ENCODE results near the gene TPI1. TPM values are rescaled to one million over a fixed set of nuclear protein-coding genes. Genes with fewer than 3 reads are reported as not detected.

TPI1 gene
- total RNA-seq, 1 experiment from 2014 or later: 1,045 TPM

DNA sequence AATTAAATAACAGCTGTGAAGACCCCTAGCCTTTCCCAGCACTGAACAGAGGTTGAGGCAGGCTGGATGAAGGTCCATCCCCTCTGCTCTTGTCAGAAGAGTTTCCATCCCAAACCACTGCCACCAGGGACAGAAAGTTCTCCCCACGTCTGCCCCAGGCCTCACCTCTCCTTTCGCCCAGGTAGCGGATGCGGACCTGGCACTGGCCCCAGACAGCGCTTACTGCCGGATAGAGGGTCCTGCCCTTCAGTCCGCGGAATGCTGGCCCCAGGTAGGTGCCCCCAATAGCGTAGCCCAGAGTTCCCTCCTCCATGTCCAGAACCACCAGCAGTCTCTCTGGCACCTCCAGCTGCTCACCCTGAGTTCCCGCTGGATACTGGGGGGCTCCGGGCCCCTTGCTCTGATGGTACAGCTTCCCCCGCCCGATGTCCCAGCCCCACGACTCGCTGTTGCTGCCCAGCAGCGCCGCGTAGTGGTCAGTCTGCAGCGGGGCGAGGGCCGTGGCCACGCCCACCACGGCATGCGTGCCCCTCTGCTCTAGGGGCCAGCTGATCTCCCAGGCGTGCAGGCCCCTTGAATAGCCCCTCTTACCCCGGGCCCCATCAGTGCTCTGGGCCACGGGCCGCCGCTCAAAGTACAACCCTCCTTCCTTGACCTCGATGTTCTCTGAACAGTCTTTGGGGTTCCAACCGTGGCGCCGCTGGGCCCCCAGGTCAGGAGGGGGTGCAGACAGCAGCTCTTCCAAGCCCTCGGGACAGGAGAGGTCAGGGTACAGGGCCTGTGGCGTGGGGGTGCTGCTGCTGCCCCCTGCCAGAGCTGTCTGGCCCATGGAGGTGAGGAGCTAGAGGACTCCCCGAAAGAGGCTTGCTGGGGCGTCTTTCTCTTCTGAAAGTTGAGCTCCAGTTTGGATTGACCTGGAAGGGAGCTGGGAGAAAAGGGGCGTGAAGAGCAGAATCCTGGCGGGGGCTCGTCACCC is 5.0 kb downstream of the TPI1 start:
- Mint-ChIP-seq H3K36me3 (peaks cover 44% of the 10 kb centered on the region), H3K4me3 (peak overlapping the region; percentile 89), H3K9me3 (no peaks in the 10 kb centered on the region), H3K27ac (peak overlapping the region; percentile 96), H3K27me3 (ENCODE audit: low read depth) (no peaks in the 10 kb centered on the region), H3K4me1 (peaks cover 44% of the 10 kb centered on the region)
- ChIA-PET POLR2A (interaction anchor here (0.5 to 3.3 kb wide), 25 partner anchors 9 to 252 kb away, joined by 3 to 38 read pairs (median 5); partner anchors contain the start of genes C12orf57, CDCA3, COPS7A and LRRC23), CTCF (interaction anchor here (0.6 to 8.5 kb wide), 59 partner anchors 10 to 401 kb away, joined by 3 to 181 read pairs (median 5); partner anchors contain the start of genes C12orf57, C1RL, CDCA3 and COPS7A)
- peak; percentile 95 for DNase-seq (ENCODE audit: low spot score)
- peak; percentile 31 for ATAC-seq
- TF ChIP-seq SMAD4 (CRISPR knock-in tag; IDR thresholded peaks at IDR 0.05) (no peak), SP1 (CRISPR knock-in tag; conservative IDR thresholded peaks at IDR 0.05) (peak; percentile 99), RORB (CRISPR knock-in tag; IDR thresholded peaks at IDR 0.05) (no peak), TEAD1 (CRISPR knock-in tag; IDR thresholded peaks at IDR 0.05) (peak; percentile 14; the same call in 1 of the 2 replicates), ZNF232 (CRISPR knock-in tag; IDR thresholded peaks at IDR 0.05) (peak; percentile 33; the same call in 1 of the 2 replicates), NFE2L1 (CRISPR knock-in tag; IDR thresholded peaks at IDR 0.05) (peak; percentile 40; the same call in 1 of the 2 replicates), SOX15 (CRISPR knock-in tag; IDR thresholded peaks at IDR 0.05) (no peak), NFATC4 (CRISPR knock-in tag; IDR thresholded peaks at IDR 0.05) (peak; percentile 41; the same call in 1 of the 2 replicates), TP53 (CRISPR knock-in tag; IDR thresholded peaks at IDR 0.05) (peak; percentile 38; the same call in 1 of the 2 replicates), OVOL2 (CRISPR knock-in tag; IDR thresholded peaks at IDR 0.05; ENCODE audit: borderline replicate concordance) (no peak), CREM (CRISPR knock-in tag; IDR thresholded peaks at IDR 0.05) (no peak), TCF7 (CRISPR knock-in tag; IDR thresholded peaks at IDR 0.05; ENCODE audit: low read depth) (0 out of 2 replicates have a peak, but pooled peaks have one; percentile 25), GRHL2 (CRISPR knock-in tag; IDR thresholded peaks at IDR 0.05; ENCODE audit: insufficient replicate concordance, severe bottlenecking) (no peak), PRRX2 (CRISPR knock-in tag; IDR thresholded peaks at IDR 0.05) (peak; percentile 15; the same call in 1 of the 2 replicates)
- TF ChIP-seq, protein P1, sequence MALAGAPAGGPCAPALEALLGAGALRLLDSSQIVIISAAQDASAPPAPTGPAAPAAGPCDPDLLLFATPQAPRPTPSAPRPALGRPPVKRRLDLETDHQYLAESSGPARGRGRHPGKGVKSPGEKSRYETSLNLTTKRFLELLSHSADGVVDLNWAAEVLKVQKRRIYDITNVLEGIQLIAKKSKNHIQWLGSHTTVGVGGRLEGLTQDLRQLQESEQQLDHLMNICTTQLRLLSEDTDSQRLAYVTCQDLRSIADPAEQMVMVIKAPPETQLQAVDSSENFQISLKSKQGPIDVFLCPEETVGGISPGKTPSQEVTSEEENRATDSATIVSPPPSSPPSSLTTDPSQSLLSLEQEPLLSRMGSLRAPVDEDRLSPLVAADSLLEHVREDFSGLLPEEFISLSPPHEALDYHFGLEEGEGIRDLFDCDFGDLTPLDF (CRISPR knock-in tag; IDR thresholded peaks at IDR 0.05): 0 out of 2 replicates have a peak, but pooled peaks have one; percentile 62
- TF ChIP-seq, protein P2, sequence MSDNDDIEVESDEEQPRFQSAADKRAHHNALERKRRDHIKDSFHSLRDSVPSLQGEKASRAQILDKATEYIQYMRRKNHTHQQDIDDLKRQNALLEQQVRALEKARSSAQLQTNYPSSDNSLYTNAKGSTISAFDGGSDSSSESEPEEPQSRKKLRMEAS (CRISPR knock-in tag; IDR thresholded peaks at IDR 0.05): peak; percentile 63; the same call in 1 of the 2 replicates
- TF ChIP-seq, protein P3, sequence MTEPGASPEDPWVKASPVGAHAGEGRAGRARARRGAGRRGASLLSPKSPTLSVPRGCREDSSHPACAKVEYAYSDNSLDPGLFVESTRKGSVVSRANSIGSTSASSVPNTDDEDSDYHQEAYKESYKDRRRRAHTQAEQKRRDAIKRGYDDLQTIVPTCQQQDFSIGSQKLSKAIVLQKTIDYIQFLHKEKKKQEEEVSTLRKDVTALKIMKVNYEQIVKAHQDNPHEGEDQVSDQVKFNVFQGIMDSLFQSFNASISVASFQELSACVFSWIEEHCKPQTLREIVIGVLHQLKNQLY (CRISPR knock-in tag; IDR thresholded peaks at IDR 0.05): 0 out of 2 replicates have a peak, but pooled peaks have one; percentile 75
- TF ChIP-seq, protein P4, sequence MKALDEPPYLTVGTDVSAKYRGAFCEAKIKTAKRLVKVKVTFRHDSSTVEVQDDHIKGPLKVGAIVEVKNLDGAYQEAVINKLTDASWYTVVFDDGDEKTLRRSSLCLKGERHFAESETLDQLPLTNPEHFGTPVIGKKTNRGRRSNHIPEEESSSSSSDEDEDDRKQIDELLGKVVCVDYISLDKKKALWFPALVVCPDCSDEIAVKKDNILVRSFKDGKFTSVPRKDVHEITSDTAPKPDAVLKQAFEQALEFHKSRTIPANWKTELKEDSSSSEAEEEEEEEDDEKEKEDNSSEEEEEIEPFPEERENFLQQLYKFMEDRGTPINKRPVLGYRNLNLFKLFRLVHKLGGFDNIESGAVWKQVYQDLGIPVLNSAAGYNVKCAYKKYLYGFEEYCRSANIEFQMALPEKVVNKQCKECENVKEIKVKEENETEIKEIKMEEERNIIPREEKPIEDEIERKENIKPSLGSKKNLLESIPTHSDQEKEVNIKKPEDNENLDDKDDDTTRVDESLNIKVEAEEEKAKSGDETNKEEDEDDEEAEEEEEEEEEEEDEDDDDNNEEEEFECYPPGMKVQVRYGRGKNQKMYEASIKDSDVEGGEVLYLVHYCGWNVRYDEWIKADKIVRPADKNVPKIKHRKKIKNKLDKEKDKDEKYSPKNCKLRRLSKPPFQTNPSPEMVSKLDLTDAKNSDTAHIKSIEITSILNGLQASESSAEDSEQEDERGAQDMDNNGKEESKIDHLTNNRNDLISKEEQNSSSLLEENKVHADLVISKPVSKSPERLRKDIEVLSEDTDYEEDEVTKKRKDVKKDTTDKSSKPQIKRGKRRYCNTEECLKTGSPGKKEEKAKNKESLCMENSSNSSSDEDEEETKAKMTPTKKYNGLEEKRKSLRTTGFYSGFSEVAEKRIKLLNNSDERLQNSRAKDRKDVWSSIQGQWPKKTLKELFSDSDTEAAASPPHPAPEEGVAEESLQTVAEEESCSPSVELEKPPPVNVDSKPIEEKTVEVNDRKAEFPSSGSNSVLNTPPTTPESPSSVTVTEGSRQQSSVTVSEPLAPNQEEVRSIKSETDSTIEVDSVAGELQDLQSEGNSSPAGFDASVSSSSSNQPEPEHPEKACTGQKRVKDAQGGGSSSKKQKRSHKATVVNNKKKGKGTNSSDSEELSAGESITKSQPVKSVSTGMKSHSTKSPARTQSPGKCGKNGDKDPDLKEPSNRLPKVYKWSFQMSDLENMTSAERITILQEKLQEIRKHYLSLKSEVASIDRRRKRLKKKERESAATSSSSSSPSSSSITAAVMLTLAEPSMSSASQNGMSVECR (CRISPR knock-in tag; IDR thresholded peaks at IDR 0.05; ENCODE audit: borderline replicate concordance): peak; percentile 33; the same call in 1 of the 2 replicates
- TF ChIP-seq, protein P5, sequence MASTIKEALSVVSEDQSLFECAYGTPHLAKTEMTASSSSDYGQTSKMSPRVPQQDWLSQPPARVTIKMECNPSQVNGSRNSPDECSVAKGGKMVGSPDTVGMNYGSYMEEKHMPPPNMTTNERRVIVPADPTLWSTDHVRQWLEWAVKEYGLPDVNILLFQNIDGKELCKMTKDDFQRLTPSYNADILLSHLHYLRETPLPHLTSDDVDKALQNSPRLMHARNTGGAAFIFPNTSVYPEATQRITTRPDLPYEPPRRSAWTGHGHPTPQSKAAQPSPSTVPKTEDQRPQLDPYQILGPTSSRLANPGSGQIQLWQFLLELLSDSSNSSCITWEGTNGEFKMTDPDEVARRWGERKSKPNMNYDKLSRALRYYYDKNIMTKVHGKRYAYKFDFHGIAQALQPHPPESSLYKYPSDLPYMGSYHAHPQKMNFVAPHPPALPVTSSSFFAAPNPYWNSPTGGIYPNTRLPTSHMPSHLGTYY (CRISPR knock-in tag; IDR thresholded peaks at IDR 0.05): no peak
- TF ChIP-seq, protein P6, sequence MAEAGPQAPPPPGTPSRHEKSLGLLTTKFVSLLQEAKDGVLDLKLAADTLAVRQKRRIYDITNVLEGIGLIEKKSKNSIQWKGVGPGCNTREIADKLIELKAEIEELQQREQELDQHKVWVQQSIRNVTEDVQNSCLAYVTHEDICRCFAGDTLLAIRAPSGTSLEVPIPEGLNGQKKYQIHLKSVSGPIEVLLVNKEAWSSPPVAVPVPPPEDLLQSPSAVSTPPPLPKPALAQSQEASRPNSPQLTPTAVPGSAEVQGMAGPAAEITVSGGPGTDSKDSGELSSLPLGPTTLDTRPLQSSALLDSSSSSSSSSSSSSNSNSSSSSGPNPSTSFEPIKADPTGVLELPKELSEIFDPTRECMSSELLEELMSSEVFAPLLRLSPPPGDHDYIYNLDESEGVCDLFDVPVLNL (CRISPR knock-in tag; IDR thresholded peaks at IDR 0.05; ENCODE audit: borderline replicate concordance, low read depth): no peak
- TF ChIP-seq, protein P7, sequence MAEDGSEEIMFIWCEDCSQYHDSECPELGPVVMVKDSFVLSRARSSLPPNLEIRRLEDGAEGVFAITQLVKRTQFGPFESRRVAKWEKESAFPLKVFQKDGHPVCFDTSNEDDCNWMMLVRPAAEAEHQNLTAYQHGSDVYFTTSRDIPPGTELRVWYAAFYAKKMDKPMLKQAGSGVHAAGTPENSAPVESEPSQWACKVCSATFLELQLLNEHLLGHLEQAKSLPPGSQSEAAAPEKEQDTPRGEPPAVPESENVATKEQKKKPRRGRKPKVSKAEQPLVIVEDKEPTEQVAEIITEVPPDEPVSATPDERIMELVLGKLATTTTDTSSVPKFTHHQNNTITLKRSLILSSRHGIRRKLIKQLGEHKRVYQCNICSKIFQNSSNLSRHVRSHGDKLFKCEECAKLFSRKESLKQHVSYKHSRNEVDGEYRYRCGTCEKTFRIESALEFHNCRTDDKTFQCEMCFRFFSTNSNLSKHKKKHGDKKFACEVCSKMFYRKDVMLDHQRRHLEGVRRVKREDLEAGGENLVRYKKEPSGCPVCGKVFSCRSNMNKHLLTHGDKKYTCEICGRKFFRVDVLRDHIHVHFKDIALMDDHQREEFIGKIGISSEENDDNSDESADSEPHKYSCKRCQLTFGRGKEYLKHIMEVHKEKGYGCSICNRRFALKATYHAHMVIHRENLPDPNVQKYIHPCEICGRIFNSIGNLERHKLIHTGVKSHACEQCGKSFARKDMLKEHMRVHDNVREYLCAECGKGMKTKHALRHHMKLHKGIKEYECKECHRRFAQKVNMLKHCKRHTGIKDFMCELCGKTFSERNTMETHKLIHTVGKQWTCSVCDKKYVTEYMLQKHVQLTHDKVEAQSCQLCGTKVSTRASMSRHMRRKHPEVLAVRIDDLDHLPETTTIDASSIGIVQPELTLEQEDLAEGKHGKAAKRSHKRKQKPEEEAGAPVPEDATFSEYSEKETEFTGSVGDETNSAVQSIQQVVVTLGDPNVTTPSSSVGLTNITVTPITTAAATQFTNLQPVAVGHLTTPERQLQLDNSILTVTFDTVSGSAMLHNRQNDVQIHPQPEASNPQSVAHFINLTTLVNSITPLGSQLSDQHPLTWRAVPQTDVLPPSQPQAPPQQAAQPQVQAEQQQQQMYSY (CRISPR knock-in tag; IDR thresholded peaks at IDR 0.05): no peak; the same call in 1 of the 2 replicates
- TF ChIP-seq, protein P8, sequence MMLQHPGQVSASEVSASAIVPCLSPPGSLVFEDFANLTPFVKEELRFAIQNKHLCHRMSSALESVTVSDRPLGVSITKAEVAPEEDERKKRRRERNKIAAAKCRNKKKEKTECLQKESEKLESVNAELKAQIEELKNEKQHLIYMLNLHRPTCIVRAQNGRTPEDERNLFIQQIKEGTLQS (CRISPR knock-in tag; conservative IDR thresholded peaks at IDR 0.05): no peak

Data from WTC11 (cell line).